PFSK-1 (cell line): ENCODE data around the gene EHD1.

Source experiments
- FOXP2 ChIP-seq: optimal IDR thresholded peaks from 2 replicates; pipeline ENCODE3; 2011; ENCODE audit warnings: borderline replicate concordance, control low read depth, inconsistent platforms; ENCODE audit not compliant: insufficient read depth; ENCODE audit errors: extremely low read length, extremely low read depth
- POLR2AphosphoS5 ChIP-seq: IDR thresholded peaks from 2 replicates; pipeline ENCODE4 v1.6.1; 2012; ENCODE audit warnings: low read depth, mild to moderate bottlenecking, control low read depth, low read length, moderate library complexity
- REST ChIP-seq, 2 experiments: IDR thresholded peaks; 2 replicates each; pipeline versions ENCODE4 v1.6.1 to v1.8.0; 2011 to 2012; ENCODE audit warnings: low read depth in 2 of 2, low read length in 2 of 2, control low read depth in 1 of 2, inconsistent platforms in 1 of 2, mild to moderate bottlenecking in 1 of 2, moderate library complexity in 1 of 2; ENCODE audit not compliant: insufficient read depth in 1 of 2
- SIN3A ChIP-seq: IDR thresholded peaks from 2 replicates; pipeline ENCODE4 v1.6.1; 2012; ENCODE audit warnings: mild to moderate bottlenecking, low read length, moderate library complexity, borderline replicate concordance; ENCODE audit not compliant: insufficient read depth
- TAF1 ChIP-seq: IDR thresholded peaks from 2 replicates; pipeline ENCODE4 v1.6.1; 2012; ENCODE audit warnings: low read length, control low read depth, borderline replicate concordance; ENCODE audit not compliant: insufficient read depth

The EHD1 gene

DNA sequence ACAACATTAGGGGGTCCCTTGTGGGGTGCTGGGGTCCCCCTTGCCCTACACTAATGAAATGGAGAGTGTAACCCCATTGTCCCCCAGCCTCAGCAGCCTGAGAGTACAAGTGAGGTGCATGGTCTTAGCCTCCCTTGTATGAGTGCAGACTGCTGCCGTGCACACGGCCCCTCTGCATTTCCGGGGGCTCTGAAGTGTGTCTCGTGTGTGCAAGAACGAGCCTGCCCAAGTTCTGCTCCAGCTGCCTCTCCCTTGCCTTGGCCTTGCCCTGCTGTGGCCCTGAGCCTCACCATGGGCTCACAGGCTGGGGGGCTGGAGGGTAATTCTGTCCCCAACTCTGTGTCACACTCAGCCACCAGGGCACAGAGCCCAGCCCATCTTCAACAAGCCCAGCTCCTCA lies 5.2 kb upstream of the EHD1 start:
- TF ChIP-seq SIN3A = no peak
- TF ChIP-seq TAF1 = no peak
- no peak for TF ChIP-seq REST (IDR thresholded peaks at IDR 0.05; ENCODE audit: insufficient read depth in 1 of 2, low read depth in 2 of 2, low read length in 2 of 2)
- TF ChIP-seq POLR2AphosphoS5 = no peak
- no peak for TF ChIP-seq FOXP2

GRCh38 chr11:64882243-64882642 lies 3.8 kb upstream of the EHD1 start:
- TF ChIP-seq SIN3A = no peak
- TF ChIP-seq TAF1 = no peak
- no peak for TF ChIP-seq POLR2AphosphoS5
- TF ChIP-seq REST (IDR thresholded peaks at IDR 0.05; ENCODE audit: insufficient read depth in 1 of 2, low read depth in 2 of 2, low read length in 2 of 2) = no peak
- TF ChIP-seq FOXP2 = no peak

- TF ChIP-seq FOXP2 = no peak
- no peak for TF ChIP-seq SIN3A
- no peak for TF ChIP-seq POLR2AphosphoS5
- no peak for TF ChIP-seq TAF1
- no peak for TF ChIP-seq REST (IDR thresholded peaks at IDR 0.05; ENCODE audit: insufficient read depth in 1 of 2, low read depth in 2 of 2, low read length in 2 of 2)
These were observed 3.1 kb upstream of the EHD1 start for GRCh38 chr11:64881476-64881875.

DNA sequence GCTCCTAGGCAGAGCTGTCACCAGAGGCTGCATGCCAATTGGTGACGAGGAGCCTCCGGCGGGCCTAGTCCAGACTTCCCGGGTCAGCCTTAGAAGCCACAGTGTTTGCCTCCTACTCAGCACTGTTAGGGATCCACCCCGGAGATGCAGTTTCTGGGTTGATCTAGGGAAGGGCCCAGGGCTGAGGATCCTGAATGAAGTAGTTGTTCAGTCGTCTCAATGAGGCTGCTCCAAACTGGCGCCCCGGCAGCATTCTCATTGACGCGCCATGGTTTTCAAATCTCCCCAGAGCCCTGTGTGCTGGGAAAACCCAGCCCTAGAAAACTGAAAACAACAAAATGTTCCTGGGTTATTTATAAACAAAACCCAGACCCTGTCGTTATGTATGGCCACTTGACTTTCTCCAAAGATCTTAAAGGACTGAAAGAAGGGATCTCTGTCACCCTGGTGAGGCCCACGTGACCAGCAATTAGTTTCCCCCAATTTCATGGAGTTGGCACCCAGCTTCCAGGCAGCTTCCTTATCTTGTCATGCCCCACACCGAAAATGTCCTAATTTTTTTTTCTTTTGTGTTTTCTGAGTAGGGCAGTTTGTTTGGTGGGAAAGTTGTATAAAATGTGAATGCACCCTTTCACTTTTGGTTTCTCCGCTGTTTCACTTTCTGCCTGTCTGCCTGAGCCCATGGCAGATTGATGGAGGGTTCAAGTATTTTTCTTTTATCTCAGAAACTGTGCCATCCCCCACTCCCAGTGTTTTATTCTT lies 2.0 kb upstream of the EHD1 start:
- TF ChIP-seq FOXP2 = no peak
- TF ChIP-seq TAF1 = no peak
- TF ChIP-seq POLR2AphosphoS5 = no peak
- TF ChIP-seq REST (IDR thresholded peaks at IDR 0.05; ENCODE audit: insufficient read depth in 1 of 2, low read depth in 2 of 2, low read length in 2 of 2) = no peak
- TF ChIP-seq SIN3A = no peak
